Measurements from ENCODE around the gene SDHB. TPM values are rescaled to one million over a fixed set of nuclear protein-coding genes. Genes with fewer than 3 reads are reported as not detected.

The SDHB gene
- total and polyA plus RNA-seq, 2 of the 13 experiments (the other 11 are each of a cell fraction or from before 2014, with no cell fraction given): 136 to 142 TPM

- H3K4me1 ChIP-seq (ENCODE audit: insufficient read depth, low read length): peaks cover 46% of the 10 kb centered on the region
- BruUV-seq (replicated peaks): no TSS peak
- H3K9me3 ChIP-seq (ENCODE audit: low read length): no peaks in the 10 kb centered on the region
- H3K4me2 ChIP-seq (ENCODE audit: low read depth, low read length): peak overlapping the region; percentile 99
- no peak overlapping the region for H3K27ac ChIP-seq (ENCODE audit: extremely low read length, insufficient read depth, low read length)
- WGBS (ENCODE audit: low lambda C conversion rate): 58% methylated on average over 12 of the region's 13 CpGs
- ATAC-seq: no peak
- in situ Hi-C loops (cut with HindIII; ENCODE audit: extremely low pct_ligation_motif_present, low pct_unique_long_range_greater_than_20kb): no loop called here
- no peak overlapping the region for H2AFZ ChIP-seq (ENCODE audit: low read length)
- intact Hi-C loops (cut with micrococcal nuclease; ENCODE audit: unreplicated experiment): no loop called here
- POLR2A ChIA-PET: no interaction called here
- H3K9ac ChIP-seq (ENCODE audit: insufficient read depth, low read depth, low read length): no peak overlapping the region
- H3K79me2 ChIP-seq (ENCODE audit: insufficient read depth, low read length): no peaks in the 10 kb centered on the region
- no peaks in the 10 kb centered on the region for H3K27me3 ChIP-seq (ENCODE audit: control insufficient read depth in 1 of 2, insufficient read depth in 2 of 2, low read length in 2 of 2)
- no peak for DNase-seq (ENCODE audit: low spot score)
- CTCF ChIA-PET (ENCODE audit: low intra/inter-chr PET ratio, low total read pairs): no interaction called here
- no peak for FAIRE-seq
- peaks cover 0 to 1% of the 10 kb centered on the region in 2 experiments; a peak in 1 of 5 replicates for H3K36me3 ChIP-seq (replicated peaks in 1 of 2; ENCODE audit: control insufficient read depth in 1 of 2, insufficient read depth in 2 of 2, low read length in 2 of 2)
- H3K4me3 ChIP-seq (replicated peaks in 1 of 3; ENCODE audit: insufficient read depth in 1 of 3, low read depth in 2 of 3, low read length in 3 of 3): no peak overlapping the region
- H4K20me1 ChIP-seq (ENCODE audit: insufficient read depth, low read length): no peaks in the 10 kb centered on the region
- TF ChIP-seq THAP11 (CRISPR knock-in tag; IDR thresholded peaks at IDR 0.05) (0 out of 2 replicates have a peak, but pooled peaks have one; percentile 7), JDP2 (CRISPR knock-in tag; IDR thresholded peaks at IDR 0.05; ENCODE audit: borderline replicate concordance) (no peak)
Observed at GRCh38 chr1:17013491-17014320, 40.1 kb downstream of the SDHB start.

- in situ Hi-C loops (cut with HindIII; ENCODE audit: extremely low pct_ligation_motif_present, low pct_unique_long_range_greater_than_20kb): no loop called here
- FAIRE-seq (no peak), DNase-seq (ENCODE audit: low spot score) (no peak), ATAC-seq (no peak)
- Histone ChIP-seq H4K20me1 (ENCODE audit: insufficient read depth, low read length) (no peaks in the 10 kb centered on the region), H3K9ac (ENCODE audit: insufficient read depth, low read depth, low read length) (no peak overlapping the region), H3K27ac (ENCODE audit: extremely low read length, insufficient read depth, low read length) (no peak overlapping the region), H3K4me3 (replicated peaks in 1 of 3; ENCODE audit: insufficient read depth in 1 of 3, low read depth in 2 of 3, low read length in 3 of 3) (peak overlapping the region in 2 of 3 experiments; percentile 56 to 87; a peak in 3 of 6 replicates), H2AFZ (ENCODE audit: low read length) (no peak overlapping the region), H3K9me3 (ENCODE audit: low read length) (no peaks in the 10 kb centered on the region), H3K4me1 (ENCODE audit: insufficient read depth, low read length) (peaks cover 46% of the 10 kb centered on the region), H3K79me2 (ENCODE audit: insufficient read depth, low read length) (no peaks in the 10 kb centered on the region), H3K4me2 (ENCODE audit: low read depth, low read length) (peak overlapping the region; percentile 99), H3K27me3 (ENCODE audit: control insufficient read depth in 1 of 2, insufficient read depth in 2 of 2, low read length in 2 of 2) (no peaks in the 10 kb centered on the region), H3K36me3 (replicated peaks in 1 of 2; ENCODE audit: control insufficient read depth in 1 of 2, insufficient read depth in 2 of 2, low read length in 2 of 2) (0 out of 5 replicates have a peak, but pooled peaks cover 0 to 1% of the 10 kb centered on the region in 2 experiments)
- ChIA-PET POLR2A (no interaction called here), CTCF (ENCODE audit: low intra/inter-chr PET ratio, low total read pairs) (no interaction called here)
- WGBS (ENCODE audit: low lambda C conversion rate): 30% methylated on average over 9 of the region's 9 CpGs
- BruUV-seq (replicated peaks): no TSS peak
- intact Hi-C loops (cut with micrococcal nuclease; ENCODE audit: unreplicated experiment): no loop called here
- TF ChIP-seq MYPOP (CRISPR knock-in tag; IDR thresholded peaks at IDR 0.05) (no peak), TSC22D2 (CRISPR knock-in tag; IDR thresholded peaks at IDR 0.05; ENCODE audit: borderline replicate concordance) (no peak), THAP11 (CRISPR knock-in tag; IDR thresholded peaks at IDR 0.05) (0 out of 2 replicates have a peak, but pooled peaks have one; percentile 27), HCFC1 (IDR thresholded peaks at IDR 0.05; ENCODE audit: low read depth, low read length) (no peak), UBTF (CRISPR knock-in tag; IDR thresholded peaks at IDR 0.05) (peak; percentile 26; the same call in 1 of the 2 replicates), ELF1 (CRISPR knock-in tag; IDR thresholded peaks at IDR 0.05) (no peak), ZNF331 (CRISPR knock-in tag; IDR thresholded peaks at IDR 0.05) (no peak), ZBTB33 (CRISPR knock-in tag; IDR thresholded peaks at IDR 0.05) (no peak)
Observed at GRCh38 chr1:17012775-17013490, 40.9 kb downstream of the SDHB start.

Measured in HepG2 (cell line).